Superior temporal gyrus (tissue), 1 donor: ENCODE results near the gene PRKAG2.
A peak's percentile ranks its signal among the peaks of the same experiment; 100 is the strongest.
"Not testable (repeated sequence)": the region's sequence is repeated elsewhere in the genome, so short reads cannot be mapped to it uniquely, and the experiment has no call there.

Source experiments
- DNase-seq: peaks from one replicate; pipeline ENCODE4 v3.0.0-alpha.2; 2016; ENCODE audit errors: extremely low spot score

PRKAG2 gene

GRCh38 chr7:151801291-151801690, 75.6 kb downstream of the PRKAG2 start:
- no peak for DNase-seq

GRCh38 chr7:151800861-151801260, 76.1 kb downstream of the PRKAG2 start:
- no peak for DNase-seq

- no peak for DNase-seq
Measured at GRCh38 chr7:151800391-151800790, 76.5 kb downstream of the PRKAG2 start.

- DNase-seq: no peak
Measured at GRCh38 chr7:151799506-151799905, 77.4 kb downstream of the PRKAG2 start.

GRCh38 chr7:151798851-151799448, 78.0 kb downstream of the PRKAG2 start:
- DNase-seq: no peak

GRCh38 chr7:151797667-151798307, 79.1 kb downstream of the PRKAG2 start:
- DNase-seq: not testable (repeated sequence)

GRCh38 chr7:151796871-151797537, 79.9 kb downstream of the PRKAG2 start:
- no peak for DNase-seq

- no peak for DNase-seq
Measured at GRCh38 chr7:151796091-151796870, 80.6 kb downstream of the PRKAG2 start.

- peak; percentile 58 for DNase-seq
Measured at GRCh38 chr7:151795168-151795811, 81.6 kb downstream of the PRKAG2 start.

- no peak for DNase-seq
Measured at GRCh38 chr7:151794508-151795167, 82.3 kb downstream of the PRKAG2 start.

- DNase-seq: no peak
Measured at GRCh38 chr7:151793991-151794507, 82.9 kb downstream of the PRKAG2 start.

GRCh38 chr7:151793531-151793951, 83.4 kb downstream of the PRKAG2 start:
- no peak for DNase-seq

GRCh38 chr7:151792636-151793035, 84.3 kb downstream of the PRKAG2 start:
- DNase-seq: no peak

- DNase-seq: no peak
Measured at GRCh38 chr7:151792086-151792485, 84.8 kb downstream of the PRKAG2 start.

GRCh38 chr7:151790830-151791620, 85.9 kb downstream of the PRKAG2 start:
- DNase-seq: no peak

- DNase-seq: no peak
Measured at GRCh38 chr7:151790095-151790829, 86.7 kb downstream of the PRKAG2 start.

GRCh38 chr7:151789380-151789947, 87.5 kb downstream of the PRKAG2 start:
- DNase-seq: no peak

- DNase-seq: no peak
Measured at GRCh38 chr7:151787348-151787747, 89.6 kb downstream of the PRKAG2 start.

GRCh38 chr7:151786936-151787335, 90.0 kb downstream of the PRKAG2 start:
- DNase-seq: no peak
